Fibroblast of the conjunctiva (primary cell): ENCODE data around the gene NOX4.
"Not testable (repeated sequence)": the region's sequence is repeated elsewhere in the genome, so short reads cannot be mapped to it uniquely, and the experiment has no call there.

Experiments
- DNase-seq: peaks from one replicate; pipeline ENCODE4 v3.0.0-alpha.2; 2010; ENCODE audit warnings: low read depth

The NOX4 gene

DNA sequence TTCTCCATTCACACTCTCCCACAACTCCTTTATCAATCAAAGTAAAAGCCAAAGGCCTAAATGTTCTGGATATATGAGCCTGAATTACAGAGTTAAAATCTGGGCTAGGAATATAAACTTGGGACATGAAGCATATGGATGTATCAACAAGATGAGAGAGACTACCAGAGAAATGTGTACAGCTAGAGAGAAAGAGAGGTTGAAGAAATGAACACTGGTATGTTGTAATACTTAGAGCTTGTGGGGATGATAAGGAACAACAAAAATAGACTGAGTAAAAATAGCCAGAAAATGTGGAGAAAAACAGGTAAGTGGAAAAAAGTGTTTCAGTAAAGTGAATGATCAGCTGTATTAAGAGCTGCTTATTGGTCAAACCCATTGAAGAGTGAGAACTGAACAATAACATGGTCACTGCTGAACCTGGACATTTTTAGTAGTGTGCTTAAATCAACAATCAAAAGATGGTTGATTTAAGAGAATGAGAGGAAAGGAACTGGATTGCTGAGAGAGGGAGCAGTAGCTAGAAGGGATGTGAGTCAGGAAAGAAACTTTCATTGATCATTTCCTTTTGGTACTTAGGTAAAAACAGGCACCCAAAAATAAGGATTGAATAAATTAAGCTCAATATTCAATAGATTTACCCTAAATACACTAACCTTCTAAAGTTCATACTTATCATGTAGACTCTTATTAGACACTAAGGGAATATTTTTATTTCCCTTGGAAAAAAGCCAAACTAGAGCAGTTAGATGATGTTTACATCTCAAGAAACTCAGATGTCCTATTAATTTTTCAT is 111.0 kb downstream of the NOX4 start:
- DNase-seq, result not testable (repeated sequence)

DNA sequence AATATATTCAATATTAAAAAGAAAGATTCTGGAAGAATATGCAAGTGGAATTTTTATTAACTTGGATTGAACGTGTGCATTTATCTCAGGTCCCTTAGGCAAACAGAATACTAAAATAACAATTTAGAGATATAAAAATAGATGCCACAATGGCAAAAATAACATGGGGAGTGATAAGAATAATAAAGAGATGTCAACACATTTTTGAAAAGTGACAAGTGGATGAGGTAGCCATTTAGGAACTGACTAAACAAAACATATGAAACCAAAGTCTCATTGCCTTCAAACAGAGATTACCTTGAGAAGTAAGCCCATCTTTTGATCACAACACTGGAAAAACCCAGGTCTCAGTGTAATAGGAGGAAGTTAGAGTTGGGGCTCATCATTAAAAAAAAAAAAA is 112.2 kb downstream of the NOX4 start:
- DNase-seq, result not testable (repeated sequence)

DNA sequence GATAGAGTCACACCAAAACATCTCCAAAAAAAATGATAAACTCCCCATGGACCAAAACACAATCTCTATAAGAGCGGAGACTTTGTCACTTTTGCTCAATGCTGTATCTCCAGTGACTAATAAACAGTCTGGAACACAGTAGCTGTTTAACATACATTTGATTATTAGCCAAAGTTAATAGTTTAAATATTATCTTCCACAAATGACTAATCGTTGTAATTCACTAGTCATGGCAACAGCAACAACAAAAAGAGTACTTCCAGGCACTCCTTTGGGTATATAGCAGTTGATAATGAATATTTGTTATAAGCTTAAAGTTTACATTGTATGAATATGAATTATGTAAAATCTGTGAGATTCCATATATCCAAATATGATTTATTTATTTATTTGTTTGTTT is 121.8 kb downstream of the NOX4 start:
- DNase-seq, result not testable (repeated sequence)

DNA sequence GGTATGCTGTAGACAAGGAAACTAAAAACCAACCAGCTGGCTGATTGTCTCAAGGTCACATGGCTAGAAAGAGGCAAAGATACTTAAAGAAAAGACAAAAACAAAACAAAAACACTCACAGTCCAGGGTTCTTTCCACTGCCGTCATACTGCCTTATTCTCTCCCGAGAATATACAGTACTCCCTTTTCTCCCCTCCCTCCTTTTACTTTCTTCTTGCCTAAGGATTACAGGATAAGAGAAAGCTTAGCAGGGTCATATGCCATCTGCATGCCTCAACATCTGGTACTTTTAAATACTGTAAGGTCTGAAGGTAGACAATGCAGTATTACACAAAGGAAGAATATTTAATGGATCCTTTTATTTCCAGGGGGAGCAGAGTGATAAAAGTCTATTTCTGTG is 126.3 kb downstream of the NOX4 start:
- not testable (repeated sequence) for DNase-seq

DNA sequence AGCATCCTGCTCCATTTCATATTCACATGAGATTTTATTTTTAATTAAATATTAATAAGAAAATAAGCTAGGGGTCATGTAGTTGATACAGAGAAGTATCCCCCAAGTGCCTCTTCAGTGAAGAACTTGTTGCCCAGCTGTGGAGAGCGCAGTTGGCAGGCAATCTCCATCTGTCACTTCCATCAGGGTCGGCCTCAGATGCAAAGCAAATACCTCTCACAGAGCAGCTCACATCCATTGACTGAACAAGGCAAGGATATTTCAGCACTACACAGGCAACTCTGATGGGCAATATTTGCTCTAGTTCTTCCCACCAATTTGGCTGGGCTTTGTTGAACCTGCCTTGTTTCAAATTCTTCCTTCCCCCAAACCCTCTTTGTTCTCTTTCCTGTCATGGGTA is 129.4 kb downstream of the NOX4 start:
- no peak for DNase-seq

DNA sequence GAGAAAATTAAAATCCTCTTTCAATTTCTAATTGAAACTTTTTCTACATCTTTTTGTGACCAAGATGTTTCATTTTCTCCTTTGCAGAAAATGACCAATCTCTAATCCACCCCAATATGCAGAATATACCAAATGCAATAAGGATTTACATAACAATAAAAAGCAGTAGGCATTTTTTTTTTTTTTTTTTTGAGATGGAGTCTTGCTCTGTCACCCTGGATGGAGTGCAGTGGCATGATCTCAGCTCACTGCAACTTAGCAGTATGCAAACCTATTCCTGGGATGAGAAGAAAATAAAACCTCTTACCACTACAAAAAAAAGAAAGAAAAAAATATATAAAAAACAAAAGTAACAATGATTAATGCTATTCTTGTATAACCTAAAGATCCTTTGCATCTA is 132.0 kb downstream of the NOX4 start:
- not testable (repeated sequence) for DNase-seq

- no peak for DNase-seq
These were observed 132.4 kb downstream of the NOX4 start for GRCh38 chr11:89358761-89359160.

- DNase-seq, result no peak
These were observed 135.5 kb downstream of the NOX4 start for GRCh38 chr11:89355646-89356045.

GRCh38 chr11:89354513-89354912 is 136.7 kb downstream of the NOX4 start:
- not testable (repeated sequence) for DNase-seq

DNA sequence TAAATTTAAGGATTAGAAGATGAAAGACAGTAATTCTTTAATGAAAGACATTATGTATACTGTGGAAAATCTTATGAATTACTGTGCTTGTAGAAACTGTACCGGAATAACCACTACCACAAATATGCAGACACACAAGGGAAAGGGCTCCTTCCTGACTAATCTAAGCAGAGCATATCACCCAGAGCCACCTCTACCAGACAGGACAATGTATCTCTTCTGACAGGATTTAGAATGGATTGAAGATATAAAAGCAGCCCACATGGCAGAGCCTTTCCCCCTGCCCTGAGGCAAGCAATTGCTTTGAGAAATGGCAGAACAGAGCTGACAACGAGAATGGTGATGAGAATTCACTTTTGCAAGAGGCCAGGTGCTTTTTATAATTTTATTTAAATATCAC is 144.1 kb downstream of the NOX4 start:
- no peak for DNase-seq

- no peak for DNase-seq
These were observed 144.6 kb downstream of the NOX4 start for GRCh38 chr11:89346601-89347000.

DNA sequence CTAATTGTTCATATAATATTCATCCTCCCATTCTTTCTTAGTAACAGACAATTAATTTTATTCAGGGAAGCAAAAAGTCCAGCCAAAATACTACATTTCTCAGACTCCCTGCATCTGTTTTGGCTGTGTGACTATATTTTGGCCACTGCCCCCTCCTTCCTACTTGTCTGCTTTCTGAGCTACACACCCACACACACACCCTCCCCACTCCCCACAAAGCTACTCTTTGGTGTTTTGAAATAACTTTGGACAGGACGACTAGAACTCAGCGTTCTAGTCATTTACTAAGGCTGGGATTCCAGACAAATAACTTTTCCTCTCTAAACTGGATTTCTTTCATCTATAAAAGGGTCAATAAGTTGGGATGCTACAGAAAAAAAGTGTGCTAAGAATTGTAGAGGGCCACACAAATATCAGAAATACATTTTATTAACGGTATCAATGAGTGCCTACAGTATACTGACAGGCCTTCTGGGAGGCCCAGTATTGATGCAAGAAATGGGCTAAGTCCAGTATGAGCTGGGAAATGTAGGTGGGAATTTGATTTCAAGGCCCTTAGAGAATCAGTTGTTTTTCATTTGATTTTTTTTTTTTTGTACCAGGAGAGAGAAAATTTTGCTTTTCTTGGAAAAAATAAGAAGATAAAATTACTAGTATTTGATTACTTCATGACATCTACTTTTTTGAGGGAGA is 148.1 kb downstream of the NOX4 start:
- not testable (repeated sequence) for DNase-seq

- DNase-seq, result not testable (repeated sequence)
These were observed 150.7 kb downstream of the NOX4 start for GRCh38 chr11:89340450-89340849.

DNA sequence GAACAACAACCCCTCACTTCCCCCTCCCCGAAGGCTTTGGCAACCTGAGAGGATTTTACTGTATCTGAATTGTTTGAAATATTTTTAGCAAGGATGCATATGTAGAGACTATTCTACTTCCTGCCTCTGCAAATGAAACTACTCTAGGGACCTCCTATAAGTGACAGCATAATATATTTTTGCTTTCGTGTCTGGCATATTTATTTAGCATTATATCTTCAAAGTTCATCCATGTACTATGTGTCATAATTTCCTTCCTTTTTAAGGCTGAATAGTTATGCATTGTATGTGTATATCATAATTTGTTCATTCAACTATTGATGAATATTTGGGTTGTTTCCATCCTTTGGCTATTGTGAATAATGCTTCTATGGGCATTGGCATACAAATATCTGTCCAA is 153.1 kb downstream of the NOX4 start:
- not testable (repeated sequence) for DNase-seq

GRCh38 chr11:89337100-89337650 is 154.0 kb downstream of the NOX4 start:
- DNase-seq, result not testable (repeated sequence)

DNA sequence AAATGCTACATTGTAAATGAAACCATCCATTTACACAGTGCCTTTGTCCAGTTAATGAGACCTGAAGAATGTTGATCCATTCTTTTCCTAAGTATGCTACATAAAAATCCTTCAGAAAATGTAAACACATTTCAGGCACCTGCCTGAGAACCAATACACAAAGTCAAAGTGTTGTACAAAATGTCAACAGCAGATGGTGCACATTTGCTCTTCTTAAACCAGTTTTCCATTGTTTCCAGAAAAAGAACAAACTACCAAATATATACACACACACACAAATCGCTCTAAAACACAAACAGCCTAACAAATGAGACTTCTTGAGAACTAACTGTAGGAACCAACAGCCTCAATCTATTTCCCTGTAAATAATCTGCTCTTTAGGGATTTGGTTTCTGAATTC is 157.5 kb downstream of the NOX4 start:
- DNase-seq, result peak; percentile 5

DNA sequence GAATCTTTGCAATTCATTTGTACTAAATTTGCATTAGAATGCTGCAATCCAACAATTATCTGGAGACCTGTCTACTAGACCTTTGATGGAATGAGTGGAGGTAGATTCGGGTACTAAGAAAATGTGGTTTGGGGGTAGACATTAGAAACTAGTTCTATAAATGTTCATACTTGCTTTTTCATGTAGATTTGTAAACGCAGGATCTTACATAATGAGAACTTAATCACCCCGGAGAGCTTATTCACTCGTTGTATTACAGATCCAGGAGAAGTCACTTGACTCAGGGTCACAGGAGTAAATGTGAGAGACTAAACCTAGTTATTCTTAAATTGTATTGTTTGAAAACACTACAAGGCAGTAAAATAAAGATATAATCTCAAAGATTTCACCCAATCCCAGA is 159.2 kb downstream of the NOX4 start:
- DNase-seq, result not testable (repeated sequence)

GRCh38 chr11:89327885-89328284 is 163.3 kb downstream of the NOX4 start:
- DNase-seq, result no peak

DNA sequence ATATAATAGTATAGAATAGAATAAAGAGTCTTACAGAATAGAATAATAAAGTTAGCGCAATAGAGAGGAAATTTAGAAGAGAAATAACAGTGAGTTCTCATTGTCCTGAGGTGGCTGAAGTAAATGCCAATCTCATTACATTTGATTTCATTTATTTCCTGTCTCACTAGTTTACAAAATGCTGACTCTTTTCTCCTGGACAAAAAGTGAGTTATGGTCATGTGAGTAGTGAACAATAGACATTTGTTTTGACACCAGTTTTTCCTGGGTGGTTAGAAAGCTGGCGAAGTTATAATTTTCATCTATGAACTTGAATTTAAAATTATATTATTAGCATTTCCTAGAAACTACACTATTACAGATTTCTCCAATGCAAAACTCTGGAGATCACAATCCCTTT is 169.8 kb downstream of the NOX4 start:
- DNase-seq, result no peak

DNA sequence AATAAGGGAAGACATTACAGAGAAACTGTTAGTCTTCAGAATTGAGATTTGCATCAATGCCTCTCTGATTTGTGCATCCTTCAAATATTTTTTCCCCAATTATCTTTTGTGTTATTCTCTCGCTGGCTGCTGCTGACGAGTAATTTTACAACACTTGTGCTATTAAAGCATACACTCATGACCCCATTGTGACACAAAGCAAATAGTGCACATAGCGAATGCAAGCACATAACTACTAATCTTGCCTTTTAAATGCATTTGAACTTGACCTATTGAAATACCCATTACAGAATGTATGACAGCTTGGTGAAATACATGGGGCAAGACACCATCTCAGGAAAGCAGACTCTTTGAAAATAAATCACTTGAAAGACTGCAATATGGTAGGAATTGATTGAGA is 180.6 kb downstream of the NOX4 start:
- not testable (repeated sequence) for DNase-seq

GRCh38 chr11:89309321-89309985 is 181.7 kb downstream of the NOX4 start:
- not testable (repeated sequence) for DNase-seq

DNA sequence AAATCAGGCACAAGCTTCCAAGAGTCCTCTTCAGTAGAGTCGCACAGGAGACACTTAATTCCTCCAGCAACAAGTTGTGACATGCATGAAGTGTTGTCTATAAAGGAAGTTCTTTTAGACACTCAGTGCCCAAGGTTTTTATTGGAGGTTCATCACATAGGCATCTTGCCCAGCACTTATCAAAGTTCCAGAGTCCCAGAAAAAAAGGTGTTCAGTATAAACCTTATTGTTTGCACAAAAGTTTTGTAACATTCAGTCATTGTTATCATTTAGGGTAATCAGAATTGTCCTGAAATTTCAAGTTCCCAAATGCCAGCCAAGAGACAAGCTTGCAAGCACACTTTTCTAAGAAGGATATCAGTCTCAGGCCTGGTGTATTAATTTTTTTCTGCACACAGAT is 182.9 kb downstream of the NOX4 start:
- DNase-seq, result not testable (repeated sequence)

GRCh38 chr11:89303029-89303428 is 188.1 kb downstream of the NOX4 start:
- not testable (repeated sequence) for DNase-seq
